HG02678 (cell line): ENCODE results near the gene TMEM86B.

Source experiments
- ATAC-seq: cut with Tn5 transposase; IDR thresholded peaks from one replicate; pipeline ENCODE4 v1.9.1; 2021; ENCODE audit warnings: mild to moderate bottlenecking, moderate library complexity; ENCODE audit not compliant: unreplicated experiment

TMEM86B gene

GRCh38 chr19:55179606-55180484 lies 48.7 kb downstream of the TMEM86B start, which contains the start of gene SYT5:
SYT5 (minus strand) TSS chr19:55180289; CDS start chr19:55179041, 1,248 bp downstream.
- ATAC-seq = no peak

GRCh38 chr19:55178781-55179599 lies 49.6 kb downstream of the TMEM86B start:
- ATAC-seq = peak; percentile 88
